Measurements from ENCODE around the gene CD47. TPM values are rescaled to one million over a fixed set of nuclear protein-coding genes. Genes with fewer than 3 reads are reported as not detected.

Gene CD47
- total RNA-seq, 2 donors from 2014 or later: 6.4 to 12.0 TPM

GRCh38 chr3:108099679-108100428 is 9.0 kb upstream of the CD47 start:
- Mint-ChIP-seq H3K36me3 (ENCODE audit: low read depth) (no peaks in the 10 kb centered on the region), H3K27me3 (ENCODE audit: insufficient read depth) (peaks cover under 1% of the 10 kb centered on the region), H3K9me3 (no peaks in the 10 kb centered on the region), H3K4me1 (peaks cover 3% of the 10 kb centered on the region), H3K27ac (no peak overlapping the region), H3K4me3 (no peak overlapping the region)
- peaks cover 8% of the 10 kb centered on the region for H3K27me3 ChIP-seq (ENCODE audit: control insufficient read depth, insufficient read depth, low read length, poor library complexity, severe bottlenecking)
- H3K9ac ChIP-seq (ENCODE audit: extremely low read depth, low read length, poor library complexity, severe bottlenecking): no peak overlapping the region
- no peak for TF ChIP-seq CTCF (conservative IDR thresholded peaks at IDR 0.05)
- WGBS, 2 experiments (ENCODE audit: insufficient coverage in 1 of 2, insufficient read length in 1 of 2): 92 to 98% methylated on average over 4 to 9 of the region's 9 CpGs
- no peak for DNase-seq
- no peaks in the 10 kb centered on the region for H3K4me1 ChIP-seq (ENCODE audit: control insufficient read depth, insufficient read depth, low read length)
- H3K27ac ChIP-seq (ENCODE audit: low read depth, low read length): peak overlapping the region; percentile 6
- no peaks in the 10 kb centered on the region for H3K9me3 ChIP-seq (ENCODE audit: control insufficient read depth, low read length)
- no peaks in the 10 kb centered on the region for H3K36me3 ChIP-seq (ENCODE audit: control insufficient read depth, insufficient read depth, low read length)
- H3K4me3 ChIP-seq (ENCODE audit: low read length): no peak overlapping the region

- H3K36me3 Mint-ChIP-seq (ENCODE audit: low read depth): no peaks in the 10 kb centered on the region
- 86 to 95% methylated on average over 1 to 3 of the region's 3 CpGs for WGBS, 2 experiments (ENCODE audit: insufficient coverage in 1 of 2, insufficient read length in 1 of 2)
- peaks cover 10% of the 10 kb centered on the region for H3K27me3 ChIP-seq (ENCODE audit: control insufficient read depth, insufficient read depth, low read length, poor library complexity, severe bottlenecking)
- H3K27ac ChIP-seq (ENCODE audit: low read depth, low read length): peak overlapping the region; percentile 6
- H3K9me3 ChIP-seq (ENCODE audit: control insufficient read depth, low read length): no peaks in the 10 kb centered on the region
- peaks cover 3% of the 10 kb centered on the region for H3K4me1 Mint-ChIP-seq
- peaks cover 2% of the 10 kb centered on the region for H3K27me3 Mint-ChIP-seq (ENCODE audit: insufficient read depth)
- H3K4me3 ChIP-seq (ENCODE audit: low read length): no peak overlapping the region
- H3K36me3 ChIP-seq (ENCODE audit: control insufficient read depth, insufficient read depth, low read length): no peaks in the 10 kb centered on the region
- no peaks in the 10 kb centered on the region for H3K4me1 ChIP-seq (ENCODE audit: control insufficient read depth, insufficient read depth, low read length)
- no peak overlapping the region for H3K4me3 Mint-ChIP-seq
- no peak overlapping the region for H3K27ac Mint-ChIP-seq
- no peak overlapping the region for H3K9ac ChIP-seq (ENCODE audit: extremely low read depth, low read length, poor library complexity, severe bottlenecking)
- H3K9me3 Mint-ChIP-seq: no peaks in the 10 kb centered on the region
- DNase-seq: no peak
- TF ChIP-seq CTCF (conservative IDR thresholded peaks at IDR 0.05): no peak
Measured at GRCh38 chr3:108099244-108099643, 8.4 kb upstream of the CD47 start.

- Mint-ChIP-seq H3K9me3 (no peaks in the 10 kb centered on the region), H3K4me3 (no peak overlapping the region), H3K4me1 (peaks cover 2% of the 10 kb centered on the region), H3K27ac (no peak overlapping the region), H3K27me3 (ENCODE audit: insufficient read depth) (peaks cover 12% of the 10 kb centered on the region), H3K36me3 (ENCODE audit: low read depth) (no peaks in the 10 kb centered on the region)
- 76 to 83% methylated on average over 1 to 2 of the region's 2 CpGs for WGBS, 2 experiments (ENCODE audit: insufficient coverage in 1 of 2, insufficient read length in 1 of 2)
- no peak for DNase-seq
- H3K9ac ChIP-seq (ENCODE audit: extremely low read depth, low read length, poor library complexity, severe bottlenecking): no peak overlapping the region
- no peak overlapping the region for H3K27ac ChIP-seq (ENCODE audit: low read depth, low read length)
- H3K9me3 ChIP-seq (ENCODE audit: control insufficient read depth, low read length): no peaks in the 10 kb centered on the region
- H3K36me3 ChIP-seq (ENCODE audit: control insufficient read depth, insufficient read depth, low read length): no peaks in the 10 kb centered on the region
- H3K4me1 ChIP-seq (ENCODE audit: control insufficient read depth, insufficient read depth, low read length): no peaks in the 10 kb centered on the region
- no peak for TF ChIP-seq CTCF (conservative IDR thresholded peaks at IDR 0.05)
- H3K4me3 ChIP-seq (ENCODE audit: low read length): no peak overlapping the region
- H3K27me3 ChIP-seq (ENCODE audit: control insufficient read depth, insufficient read depth, low read length, poor library complexity, severe bottlenecking): peaks cover 13% of the 10 kb centered on the region
Measured at GRCh38 chr3:108098003-108098370, 7.2 kb upstream of the CD47 start.

Data from endodermal cell (in vitro differentiated cells).